Natural killer cell treated with Interleukin-12 subunit alpha and Interleukin-12 subunit beta and Interleukin-15 and Interleukin-18, amount 100 ng/mL, for 72 hours (primary cell): Measurements from ENCODE around the gene PTPRR. TPM values are rescaled to one million over a fixed set of nuclear protein-coding genes. Genes with fewer than 3 reads are reported as not detected.

ENCODE experiments used
- ATAC-seq, 2 donors: fragments of 150-1000 bp; cut with Tn5 transposase in 1 of 2; sonication (Bioruptor Pico), chemical (Tn5 transposase) in 1 of 2; 2 replicates each; pipeline ENCODE4 v1.10.0; 2021
- DNase-seq: peaks from one replicate; pipeline ENCODE4 v3.0.0; 2022; ENCODE audit warnings: low spot score
- H3K27ac Mint-ChIP-seq, 2 donors: 1 replicate in 1 of 2; 2 replicates in 1 of 2; pipeline ENCODE4 v1.8.0; 2022; ENCODE audit warnings: mixed read lengths in 2 of 2, mild to moderate bottlenecking in 1 of 2, moderate library complexity in 1 of 2
- H3K27me3 Mint-ChIP-seq, 2 donors: 1 replicate in 1 of 2; 2 replicates in 1 of 2; pipeline ENCODE4 v1.8.0; 2022; ENCODE audit warnings: mixed read lengths in 2 of 2
- H3K36me3 Mint-ChIP-seq: one replicate; pipeline ENCODE4 v1.8.0; 2022; ENCODE audit warnings: mixed read lengths
- H3K4me1 Mint-ChIP-seq, 2 donors: 1 replicate in 1 of 2; 2 replicates in 1 of 2; pipeline ENCODE4 v1.8.0; 2022; ENCODE audit warnings: low read depth in 2 of 2, mixed read lengths in 2 of 2, mild to moderate bottlenecking in 1 of 2
- H3K4me3 Mint-ChIP-seq: one replicate; pipeline ENCODE4 v1.8.0; 2022; ENCODE audit warnings: mixed read lengths
- H3K9me3 Mint-ChIP-seq: 2 replicates; pipeline ENCODE4 v1.8.0; 2022; ENCODE audit warnings: mixed read lengths
- total RNA-seq, 2 donors: library from RNA; stranded (reverse); gene quantifications; one replicate each; pipeline ENCODE4 v1.2.3, GENCODE V29; 2022

PTPRR gene
- total RNA-seq, 2 donors from 2014 or later = not detected

DNA sequence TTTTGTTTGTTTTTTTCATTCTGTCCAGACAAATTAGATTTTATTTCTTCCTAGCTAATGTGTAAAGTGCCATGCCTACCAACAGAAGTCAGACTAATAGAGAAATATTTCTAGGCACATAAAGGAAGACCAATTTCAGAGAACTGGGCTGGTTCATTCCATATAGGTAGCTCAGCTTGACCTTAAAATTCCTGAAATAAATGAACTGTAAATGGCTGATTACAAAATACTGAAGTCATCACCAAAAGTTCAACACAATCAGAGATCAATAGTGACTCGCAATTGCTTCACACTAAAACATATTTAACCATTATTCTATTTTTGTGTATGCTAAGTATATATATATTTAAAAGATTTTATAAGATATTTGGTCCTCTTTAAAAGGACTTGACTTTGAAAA, 317.5 kb downstream of the PTPRR start:
- H3K9me3 Mint-ChIP-seq = no peaks in the 10 kb centered on the region
- peaks cover 6 to 22% of the 10 kb centered on the region in 2 donors for H3K27me3 Mint-ChIP-seq
- DNase-seq (no peak), ATAC-seq (no peak)
- no peak overlapping the region for H3K4me3 Mint-ChIP-seq
- H3K36me3 Mint-ChIP-seq = peaks cover 5% of the 10 kb centered on the region
- H3K27ac Mint-ChIP-seq = no peak overlapping the region
- no peaks in the 10 kb centered on the region for H3K4me1 Mint-ChIP-seq

DNA sequence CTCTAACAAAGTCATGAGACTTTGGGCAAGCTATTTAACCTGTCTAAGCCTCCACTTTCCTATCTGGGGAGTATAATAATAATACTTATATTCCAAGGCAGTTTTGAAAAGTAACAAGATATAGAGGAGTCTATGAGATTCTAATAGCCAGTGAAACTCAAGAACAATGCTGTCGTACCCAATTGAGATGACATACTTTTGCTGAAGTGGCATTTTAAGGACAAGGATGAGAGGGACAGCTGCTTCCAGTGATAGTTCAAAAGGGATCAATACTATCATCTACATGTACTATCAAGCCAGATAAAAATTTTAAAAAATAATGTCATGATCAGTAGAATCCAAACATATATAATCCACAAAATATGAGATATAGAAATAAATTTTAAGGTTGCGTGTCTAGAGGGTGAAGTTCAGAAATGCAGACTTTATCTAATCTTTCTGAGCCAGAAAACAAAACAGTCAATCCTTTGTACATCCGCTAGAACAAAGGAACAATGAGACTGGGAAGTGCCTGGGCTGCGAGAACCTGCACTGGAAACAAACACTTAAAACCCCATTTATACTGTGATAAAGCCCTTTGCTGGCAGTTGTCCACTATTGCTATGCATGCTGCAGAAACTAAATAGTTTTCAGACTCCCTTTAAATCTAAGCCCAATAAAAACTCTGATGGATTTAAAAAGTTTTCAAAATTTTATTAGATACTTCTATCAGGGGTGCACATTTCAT, 321.9 kb downstream of the PTPRR start:
- no peaks in the 10 kb centered on the region for H3K4me1 Mint-ChIP-seq
- no peak for DNase-seq
- no peak overlapping the region for H3K27ac Mint-ChIP-seq
- peaks cover 3 to 7% of the 10 kb centered on the region in 2 donors for H3K27me3 Mint-ChIP-seq
- no peaks in the 10 kb centered on the region for H3K36me3 Mint-ChIP-seq
- no peak for ATAC-seq
- H3K9me3 Mint-ChIP-seq = no peaks in the 10 kb centered on the region
- no peak overlapping the region for H3K4me3 Mint-ChIP-seq

DNA sequence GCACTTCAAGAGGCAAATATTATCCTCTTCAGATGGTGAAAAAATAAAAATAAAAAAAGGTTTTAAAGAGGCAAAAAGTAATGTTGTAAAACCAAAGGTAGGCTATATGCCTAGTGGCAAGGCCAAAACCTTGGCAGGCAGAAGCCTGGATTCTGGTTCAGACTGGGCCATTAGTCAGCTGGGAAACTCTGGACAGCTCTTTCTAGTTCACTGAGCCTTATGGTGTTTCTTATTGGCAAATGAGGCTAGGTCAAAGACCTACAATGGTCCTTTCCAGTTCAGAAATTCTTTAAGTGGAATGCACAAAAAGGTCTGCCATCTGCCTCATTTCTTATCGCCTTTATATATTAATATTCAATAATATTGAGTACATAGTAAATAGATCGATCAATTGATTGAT, 327.9 kb downstream of the PTPRR start:
- Mint-ChIP-seq H3K27ac (no peak overlapping the region), H3K36me3 (no peaks in the 10 kb centered on the region), H3K4me3 (no peak overlapping the region), H3K4me1 (peaks cover 0 to 3% of the 10 kb centered on the region in 2 donors), H3K27me3 (peaks cover 0 to 7% of the 10 kb centered on the region in 2 donors), H3K9me3 (no peaks in the 10 kb centered on the region)
- ATAC-seq (no peak), DNase-seq (no peak)

DNA sequence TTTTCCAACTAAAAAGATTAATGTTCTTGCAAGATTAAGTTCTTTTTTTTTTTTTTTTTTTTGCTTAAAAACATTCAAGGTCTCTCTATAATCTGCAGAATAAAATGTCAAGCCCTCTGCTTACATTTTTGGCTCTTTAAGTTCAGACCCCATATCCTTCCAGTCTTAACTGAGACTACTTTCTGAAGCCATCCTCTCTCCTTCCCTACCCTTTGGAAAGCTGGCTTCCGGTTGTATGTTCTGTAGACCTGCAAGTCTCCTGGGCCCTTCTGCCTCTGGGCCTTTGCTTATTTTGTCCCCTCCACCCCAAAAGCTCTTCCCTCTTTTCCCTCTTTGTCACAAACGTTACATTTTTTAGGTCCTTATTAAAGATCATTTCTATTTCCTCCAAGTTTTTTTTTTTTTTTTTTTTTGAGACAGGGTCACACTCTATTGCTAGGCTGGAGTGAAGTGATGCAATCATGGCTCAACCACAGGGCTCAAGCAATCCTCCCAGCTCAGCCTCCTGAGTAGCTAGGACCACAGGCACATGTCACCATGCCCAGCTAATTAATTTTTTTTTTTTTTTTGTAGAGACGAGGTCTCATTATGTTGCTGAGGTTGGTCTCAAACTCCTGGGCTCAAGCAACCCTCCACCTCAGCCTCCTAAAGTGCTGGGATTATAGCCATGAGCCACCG, 329.9 kb downstream of the PTPRR start:
- Mint-ChIP-seq H3K4me1 (peaks cover 0 to 3% of the 10 kb centered on the region in 2 donors), H3K27me3 (peaks cover 0 to 7% of the 10 kb centered on the region in 2 donors), H3K4me3 (no peak overlapping the region), H3K9me3 (no peaks in the 10 kb centered on the region), H3K27ac (no peak overlapping the region), H3K36me3 (no peaks in the 10 kb centered on the region)
- DNase-seq = no peak
- no peak for ATAC-seq

DNA sequence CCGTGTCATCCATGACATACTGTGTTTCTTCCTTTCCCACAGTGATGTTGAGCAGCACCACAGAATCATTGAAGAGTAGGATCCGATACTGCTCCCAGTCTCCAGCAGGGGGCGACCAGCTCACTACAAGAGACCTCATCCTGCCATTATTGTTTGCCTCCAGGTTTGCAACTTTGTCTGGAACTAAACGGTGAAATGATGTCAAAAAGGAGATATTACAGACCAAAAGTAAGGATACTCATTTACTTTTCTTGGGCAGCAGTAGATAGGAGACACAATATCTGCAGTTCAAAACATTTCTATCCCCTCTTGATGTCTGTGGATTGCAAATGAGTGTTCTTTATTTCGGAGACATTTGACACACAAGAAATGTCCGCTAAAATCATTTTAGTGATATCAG, 330.5 kb downstream of the PTPRR start:
- H3K4me3 Mint-ChIP-seq = no peak overlapping the region
- peaks cover 0 to 3% of the 10 kb centered on the region in 2 donors for H3K4me1 Mint-ChIP-seq
- no peaks in the 10 kb centered on the region for H3K36me3 Mint-ChIP-seq
- peaks cover 0 to 7% of the 10 kb centered on the region in 2 donors for H3K27me3 Mint-ChIP-seq
- ATAC-seq = peak; percentile 69 to 84
- H3K9me3 Mint-ChIP-seq = no peaks in the 10 kb centered on the region
- H3K27ac Mint-ChIP-seq = no peak overlapping the region
- peak; percentile 63 for DNase-seq

Other genes starting within 250 kb of the PTPRR start
- gene TSPAN8, start 237.3 kb upstream of the PTPRR start, total RNA-seq = not detected